Vagina (tissue), 2 donors: ENCODE measurements around the gene PHYHIPL.

Source experiments
- POLR2A ChIP-seq, 2 donors: fragments of 450-650 bp; IDR thresholded peaks; one replicate each; pipeline ENCODE4 v1.6.1; 2017; ENCODE audit warnings: antibody characterized with exemption in 2 of 2, mild to moderate bottlenecking in 2 of 2, moderate library complexity in 2 of 2
- POLR2AphosphoS5 ChIP-seq, 2 donors: sonication (generic); formaldehyde crosslinking; IDR thresholded peaks; one replicate each; pipeline ENCODE4 v1.9.0; 2017; ENCODE audit warnings: antibody characterized with exemption in 2 of 2, mild to moderate bottlenecking in 2 of 2, low read depth in 1 of 2; ENCODE audit not compliant: insufficient read depth in 1 of 2
- TF ChIP-seq, protein P1 (sequence below), 3 experiments: fragments of 450-650 bp in 2 of 3; fragments of 200-600 bp in 1 of 3; sonication (generic) in 1 of 3; IDR thresholded peaks; one replicate each; pipeline ENCODE4 v1.5.1; 2017 to 2019; ENCODE audit warnings: antibody characterized with exemption in 3 of 3, mild to moderate bottlenecking in 2 of 3, moderate library complexity in 2 of 3

GRCh38 chr10:59177836-59178235, 1.4 kb downstream of the PHYHIPL start:
- TF ChIP-seq, protein P1, sequence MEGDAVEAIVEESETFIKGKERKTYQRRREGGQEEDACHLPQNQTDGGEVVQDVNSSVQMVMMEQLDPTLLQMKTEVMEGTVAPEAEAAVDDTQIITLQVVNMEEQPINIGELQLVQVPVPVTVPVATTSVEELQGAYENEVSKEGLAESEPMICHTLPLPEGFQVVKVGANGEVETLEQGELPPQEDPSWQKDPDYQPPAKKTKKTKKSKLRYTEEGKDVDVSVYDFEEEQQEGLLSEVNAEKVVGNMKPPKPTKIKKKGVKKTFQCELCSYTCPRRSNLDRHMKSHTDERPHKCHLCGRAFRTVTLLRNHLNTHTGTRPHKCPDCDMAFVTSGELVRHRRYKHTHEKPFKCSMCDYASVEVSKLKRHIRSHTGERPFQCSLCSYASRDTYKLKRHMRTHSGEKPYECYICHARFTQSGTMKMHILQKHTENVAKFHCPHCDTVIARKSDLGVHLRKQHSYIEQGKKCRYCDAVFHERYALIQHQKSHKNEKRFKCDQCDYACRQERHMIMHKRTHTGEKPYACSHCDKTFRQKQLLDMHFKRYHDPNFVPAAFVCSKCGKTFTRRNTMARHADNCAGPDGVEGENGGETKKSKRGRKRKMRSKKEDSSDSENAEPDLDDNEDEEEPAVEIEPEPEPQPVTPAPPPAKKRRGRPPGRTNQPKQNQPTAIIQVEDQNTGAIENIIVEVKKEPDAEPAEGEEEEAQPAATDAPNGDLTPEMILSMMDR (IDR thresholded peaks at IDR 0.05), result no peak
- TF ChIP-seq POLR2A (IDR thresholded peaks at IDR 0.05), result no peak
- TF ChIP-seq POLR2AphosphoS5 (IDR thresholded peaks at IDR 0.05; ENCODE audit: insufficient read depth in 1 of 2, low read depth in 1 of 2), result no peak
